Stimulated activated CD8-positive, alpha-beta memory T cell treated with anti-CD3 and anti-CD28 coated beads, Interleukin-15, amount 100 ng/mL, for 1 hour (primary cell): ENCODE results near the gene PARK7.

Experiments used
- DNase-seq: peaks from one replicate; pipeline ENCODE4 v3.0.0-alpha.2; 2020; ENCODE audit warnings: low read depth

PARK7 gene

DNA sequence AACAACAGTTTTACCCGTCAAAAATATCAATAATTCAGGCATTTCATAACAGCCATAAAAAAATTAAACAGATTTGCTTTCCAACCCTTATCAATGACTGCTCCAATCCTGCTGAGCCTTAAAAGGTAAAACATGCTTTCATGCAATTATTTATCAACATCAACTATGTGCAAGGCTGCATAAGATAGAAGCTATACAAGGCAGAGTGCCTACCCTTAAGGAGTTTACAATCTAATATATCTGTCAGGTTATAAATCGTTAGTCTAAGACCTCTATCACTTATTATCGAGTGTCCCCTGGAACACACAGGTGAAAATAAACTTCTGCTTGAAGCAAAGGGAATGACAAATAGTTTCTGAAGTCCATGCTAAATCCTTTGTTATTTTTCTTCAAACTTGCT, 62.8 kb downstream of the PARK7 start:
- no peak for DNase-seq

DNA sequence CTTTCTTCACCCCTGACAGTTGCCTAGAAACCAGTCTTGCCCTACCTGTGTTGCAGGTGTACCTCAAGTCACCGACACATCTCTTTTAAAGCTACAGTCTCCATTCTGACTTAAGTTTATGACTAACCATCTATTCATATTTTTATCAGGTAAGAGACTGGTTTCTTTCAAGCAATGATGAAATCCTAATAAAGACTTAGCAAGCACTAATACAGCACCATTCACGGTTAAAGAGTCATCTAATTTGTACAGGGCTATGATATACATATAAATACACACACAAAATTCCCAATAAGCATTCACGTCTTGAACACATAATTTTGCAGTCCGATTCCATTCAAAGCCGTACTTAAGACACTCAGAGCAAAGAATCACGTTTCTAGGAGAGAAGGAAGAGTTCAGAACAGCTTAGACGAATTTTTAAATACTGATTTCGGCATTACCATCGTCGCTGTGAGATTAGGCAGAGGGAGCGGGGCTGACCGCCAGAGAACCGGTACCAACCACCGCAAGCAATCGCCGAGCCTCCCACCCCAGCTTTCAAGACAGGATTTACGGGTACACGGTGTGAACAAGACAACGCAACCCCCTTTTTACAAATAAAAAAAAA, 63.7 kb downstream of the PARK7 start:
- DNase-seq: no peak

DNA sequence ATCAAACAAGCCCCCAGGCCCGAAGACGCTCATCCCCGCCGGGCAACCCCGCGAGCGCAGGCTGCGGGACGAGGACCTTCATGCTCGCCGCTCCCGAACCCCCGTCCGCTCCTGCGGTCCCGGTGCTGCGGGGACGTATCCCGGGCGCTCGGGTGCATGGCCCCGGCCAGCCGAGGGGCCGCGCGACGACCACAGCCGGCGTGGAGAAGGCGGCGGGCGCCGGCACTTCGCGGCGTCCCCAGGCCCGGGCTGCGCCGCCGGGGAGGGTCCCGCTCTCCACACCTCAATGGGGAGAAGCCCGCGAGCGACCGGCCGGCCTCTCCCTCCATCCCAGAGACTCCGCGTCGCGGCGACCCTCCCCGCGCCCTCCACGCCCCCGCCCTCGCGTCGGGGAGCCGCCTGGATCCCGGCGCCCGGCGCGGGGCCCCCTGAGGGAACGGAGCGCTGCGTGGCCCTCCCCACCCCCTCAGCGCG, 64.2 kb downstream of the PARK7 start:
- no peak for DNase-seq

DNA sequence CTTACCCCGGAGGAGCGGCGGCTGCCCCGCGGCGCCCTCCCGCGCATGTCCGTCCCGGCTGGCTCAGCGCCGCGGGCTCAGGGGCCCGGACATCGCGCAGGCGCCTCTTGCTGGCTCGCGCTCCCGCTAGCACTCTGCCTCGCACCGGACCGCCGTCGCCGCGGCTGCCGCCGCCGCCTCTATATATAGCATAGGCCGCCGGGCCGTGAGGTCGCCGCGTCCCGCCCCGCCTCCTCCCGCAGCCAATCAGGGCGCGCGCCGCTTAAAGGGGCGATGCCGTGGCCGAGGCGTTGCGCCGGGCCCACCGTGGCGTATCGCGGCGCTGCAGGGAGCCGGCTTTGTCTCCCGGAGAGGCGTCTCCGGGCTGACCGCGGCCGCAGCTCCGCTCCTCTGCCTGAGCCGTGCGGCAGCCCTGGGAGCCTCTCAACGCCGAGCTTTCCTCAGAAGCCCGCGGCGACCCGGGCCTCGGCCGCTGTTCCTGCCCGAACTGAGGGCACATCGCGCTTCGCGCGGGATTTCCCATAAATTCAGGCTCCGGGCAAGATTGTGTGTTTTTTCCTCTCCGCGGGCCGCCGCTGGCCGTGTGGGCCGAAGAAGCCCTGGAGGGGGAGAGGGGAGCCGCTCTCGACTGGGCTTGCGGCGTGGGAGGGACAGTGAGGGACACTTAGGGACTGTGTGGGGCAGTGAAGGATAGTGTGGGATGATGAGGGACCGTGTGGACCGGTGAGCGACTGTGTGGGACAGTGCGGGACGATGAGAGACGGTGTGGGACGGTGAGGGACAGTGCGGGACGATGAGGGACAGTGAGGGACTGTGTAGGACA, 64.9 kb downstream of the PARK7 start, which contains the start of gene ERRFI1:
Gene ERRFI1 (minus strand): TSS at position 157 of the 823 bp plus-strand sequence. CDS start 10,690 bp downstream, outside the sequence.
- peak; percentile 68 for DNase-seq

DNA sequence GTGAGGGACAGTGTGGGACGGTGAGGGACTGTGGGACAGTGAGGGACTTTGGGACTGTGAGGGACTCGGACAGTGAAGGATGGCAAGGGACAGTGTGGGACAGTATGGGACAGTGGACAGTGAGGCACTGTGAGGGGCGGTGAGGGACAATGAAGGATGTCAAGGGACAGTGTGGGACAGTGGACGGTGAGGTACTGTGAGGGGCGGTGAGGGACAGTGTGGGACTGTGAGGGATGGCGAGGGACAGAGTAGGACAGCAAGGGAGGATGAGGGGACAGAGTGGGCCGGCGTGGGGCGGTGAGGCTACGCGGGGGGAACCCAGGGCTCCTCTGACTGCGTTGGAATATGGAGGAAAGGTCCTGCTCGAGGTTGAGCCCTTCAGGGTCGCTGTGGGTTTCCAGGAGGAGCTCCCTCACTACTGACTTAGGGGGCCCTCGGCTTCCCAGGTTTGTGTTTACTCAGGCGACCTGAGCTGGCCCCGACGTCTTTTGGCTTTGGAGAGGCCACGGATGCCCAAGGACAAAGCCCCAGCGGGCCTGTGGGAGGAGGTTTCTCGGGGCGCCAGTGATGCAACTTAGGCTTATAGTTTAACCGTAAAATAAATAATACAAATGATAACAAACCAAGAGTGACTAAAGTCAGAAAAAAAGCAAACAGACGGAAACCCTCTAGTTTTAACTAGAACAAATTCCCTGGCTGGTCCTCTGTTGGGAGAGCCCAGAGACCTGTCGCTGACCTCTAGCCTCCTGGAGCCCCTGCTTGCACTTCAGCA, 65.7 kb downstream of the PARK7 start:
- no peak for DNase-seq

DNA sequence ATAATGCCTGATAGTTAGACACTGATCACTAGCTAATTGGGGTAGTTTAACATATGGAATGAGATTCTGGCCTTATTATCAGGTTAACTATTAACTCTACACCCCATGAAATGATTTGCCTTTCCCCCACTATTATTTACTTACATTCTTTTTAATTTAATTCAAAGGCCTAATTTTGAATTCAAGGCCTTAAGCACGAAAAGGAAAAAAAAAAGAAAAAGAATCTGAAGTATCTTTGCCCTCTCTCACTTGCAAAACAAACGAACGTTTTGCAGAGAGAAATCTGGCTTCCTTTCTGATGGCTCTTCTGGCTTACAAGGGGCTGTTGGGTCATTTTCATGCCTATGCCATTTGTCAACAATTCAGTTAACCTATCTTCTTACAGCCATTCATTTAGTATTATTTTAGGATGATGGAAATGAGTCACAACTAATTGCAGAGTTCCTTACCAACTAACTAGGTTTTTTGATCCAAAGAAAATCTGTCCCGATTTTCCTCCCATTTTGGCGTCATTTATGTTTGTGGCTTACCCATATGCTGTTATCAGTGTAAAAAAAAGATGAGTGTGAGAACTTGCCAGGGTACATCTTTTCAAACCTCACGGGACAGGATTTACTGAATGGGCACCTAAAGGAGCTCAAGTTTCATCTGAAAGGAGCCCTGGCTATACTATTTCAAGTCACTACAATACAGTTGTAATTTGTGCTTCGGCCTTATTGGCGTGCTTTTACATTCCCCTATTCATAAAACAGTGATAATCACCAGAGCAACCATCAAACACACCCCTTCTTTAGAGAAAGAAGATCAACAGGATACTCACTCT, 66.4 kb downstream of the PARK7 start:
- DNase-seq: no peak

DNA sequence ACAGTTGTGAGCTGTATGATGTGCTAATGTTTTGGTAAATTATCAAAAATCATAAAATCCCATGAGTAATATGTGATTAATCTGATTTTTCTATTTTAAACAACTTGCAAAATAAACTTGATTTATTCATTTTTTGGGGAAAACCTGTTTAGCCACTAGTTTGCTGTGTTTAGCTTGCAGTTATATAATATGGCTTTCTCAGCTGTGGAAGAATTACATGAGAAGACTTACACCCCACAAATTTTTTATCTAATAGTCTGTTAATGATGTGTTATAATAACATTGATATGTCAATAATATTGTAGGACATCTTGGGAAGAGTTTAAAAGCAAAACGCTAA, 67.0 kb downstream of the PARK7 start:
- DNase-seq: no peak

DNA sequence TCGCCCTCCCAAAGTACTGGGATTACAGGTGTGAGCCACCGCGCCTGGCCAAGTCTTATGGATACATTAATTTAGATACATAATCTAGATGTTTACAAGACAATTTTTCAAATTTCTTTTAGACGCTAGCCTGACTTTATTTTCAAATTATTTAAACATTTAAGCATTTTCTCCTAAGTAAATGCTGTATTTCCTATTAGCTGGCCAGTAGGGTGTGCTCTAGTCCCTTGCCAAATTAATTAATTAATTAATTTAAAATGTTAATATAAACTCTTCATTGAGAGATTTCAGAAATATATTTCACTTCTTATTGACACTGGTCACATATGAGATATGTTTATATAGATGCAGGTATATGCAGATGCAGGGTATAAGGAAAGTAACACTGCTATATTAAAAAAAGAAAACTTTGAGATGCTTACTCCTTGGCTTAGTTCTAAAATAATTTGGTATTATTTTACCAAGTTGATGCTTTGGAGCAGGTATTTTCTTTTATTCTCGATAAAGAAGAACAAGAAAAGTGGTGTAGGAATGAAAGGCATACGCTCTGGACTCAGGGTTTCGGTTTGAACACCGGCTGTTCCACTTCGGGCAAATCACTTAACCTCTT, 69.8 kb downstream of the PARK7 start:
- DNase-seq: no peak

DNA sequence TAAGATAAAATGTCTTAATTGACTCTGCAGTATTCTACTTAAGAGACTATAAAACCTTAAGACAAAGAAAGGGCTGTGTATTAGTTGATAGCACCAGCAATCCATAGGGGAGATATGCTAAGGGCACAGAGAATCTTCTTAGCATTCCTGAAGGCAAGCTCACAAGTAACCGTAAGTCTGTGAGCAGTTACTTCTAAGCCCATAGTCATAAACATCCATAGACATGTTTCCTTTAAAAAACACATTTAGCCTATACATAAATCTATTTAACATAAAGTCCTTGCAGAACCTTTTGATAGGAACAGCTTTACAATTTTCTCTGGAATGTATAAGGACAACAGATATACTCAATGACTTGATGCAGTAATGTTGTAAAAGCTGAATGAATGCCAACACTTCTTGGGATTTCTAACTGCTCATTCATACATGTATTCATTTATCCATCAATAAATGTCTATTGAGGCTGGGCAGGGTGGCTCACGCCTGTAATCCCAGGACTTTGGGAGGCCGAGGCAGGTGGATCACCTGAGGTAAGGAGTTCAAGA, 70.9 kb downstream of the PARK7 start:
- DNase-seq: no peak

DNA sequence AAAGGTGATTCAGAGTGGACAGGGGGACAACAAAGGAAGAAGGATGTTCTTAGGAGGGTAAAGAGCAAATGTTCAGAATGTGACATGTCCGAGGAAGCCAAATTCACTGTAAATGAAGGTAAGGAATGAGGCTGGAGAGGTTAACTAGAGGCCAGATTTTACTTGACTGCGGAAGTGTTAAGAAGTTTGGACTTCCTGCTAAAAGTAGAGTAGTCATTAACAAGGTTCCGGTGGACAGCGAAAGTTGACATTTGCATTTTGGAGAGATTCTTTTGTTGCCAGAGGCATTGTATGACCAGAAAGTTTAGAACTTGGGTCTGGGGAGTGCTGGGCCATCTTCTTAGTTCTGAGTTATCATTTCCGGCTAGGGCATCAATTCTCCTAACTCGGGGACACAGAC, 71.8 kb downstream of the PARK7 start:
- DNase-seq: no peak
